SK-N-SH (cell line): ENCODE results near the gene LONP2. TPM values are rescaled to one million over a fixed set of nuclear protein-coding genes. Genes with fewer than 3 reads are reported as not detected.

ENCODE experiments used
- CTCF ChIA-PET: fragments of 300-600, 350-600 bp; formaldehyde crosslinking; extraction: SDS; loops from one replicate; lab custom pipeline; 2021; lab: Yijun Ruan, JAX
- POLR2A ChIA-PET: fragments of 350-600 bp; sonication (Branson Sonifier 250); formaldehyde crosslinking; extraction: SDS; loops from one replicate; lab custom pipeline; 2020; ENCODE audit warnings: antibody characterized with exemption, inconsistent platforms; lab: Yijun Ruan, JAX
- DNase-seq: peaks from one replicate; pipeline ENCODE4 v3.0.0; 2012
- H2AFZ ChIP-seq: fragments of 200-600 bp; sonication (generic); 2 replicates; pipeline ENCODE4 v1.8.1; 2016; ENCODE audit warnings: antibody characterized with exemption, mild to moderate bottlenecking, low read depth
- H3F3A ChIP-seq: fragments of 200-600 bp; sonication (generic); replicated peaks from 2 replicates; pipeline ENCODE3; 2016; ENCODE audit warnings: antibody characterized with exemption, mild to moderate bottlenecking; ENCODE audit not compliant: insufficient read depth
- H3K27ac ChIP-seq, 2 experiments: fragments of 200-500 bp in 1 of 2; fragments of 200-600 bp in 1 of 2; sonication (Bioruptor generic) in 1 of 2; sonication (generic), shearing (Covaris generic) in 1 of 2; 2 replicates each; pipeline versions ENCODE4 v1.5.1 to v1.6.1; 2014 to 2016; ENCODE audit warnings: low read depth in 2 of 2, inconsistent platforms in 1 of 2, low read length in 1 of 2, mild to moderate bottlenecking in 1 of 2, mixed read lengths in 1 of 2
- H3K27me3 ChIP-seq: fragments of 200-600 bp; sonication (generic), shearing (Covaris generic); 2 replicates; pipeline ENCODE4 v1.6.1; 2016; ENCODE audit warnings: mixed run types; ENCODE audit not compliant: insufficient read depth
- H3K36me3 ChIP-seq, 2 experiments: fragments of 200-500 bp in 1 of 2; fragments of 200-600 bp in 1 of 2; sonication (Bioruptor generic) in 1 of 2; sonication (generic) in 1 of 2; replicated peaks in 1 of 2; 2 replicates each; pipeline versions ENCODE3 to v1.5.1; 2014 to 2016; ENCODE audit warnings: low read length in 1 of 2, mild to moderate bottlenecking in 1 of 2; ENCODE audit not compliant: insufficient read depth in 2 of 2, control insufficient read depth in 1 of 2
- H3K4me1 ChIP-seq, 2 experiments: fragments of 200-500 bp in 1 of 2; fragments of 200-600 bp in 1 of 2; sonication (Bioruptor generic) in 1 of 2; sonication (generic), shearing (Covaris generic) in 1 of 2; 2 replicates each; pipeline versions ENCODE4 v1.5.1 to v1.6.1; 2014 to 2016; ENCODE audit warnings: low read depth in 1 of 2, low read length in 1 of 2, mixed run types in 1 of 2; ENCODE audit not compliant: insufficient read depth in 2 of 2, control insufficient read depth in 1 of 2
- H3K4me2 ChIP-seq: fragments of 200-600 bp; sonication (generic), shearing (Covaris generic); 2 replicates; pipeline ENCODE4 v1.6.1; 2017; ENCODE audit warnings: mixed run types
- H3K4me3 ChIP-seq, 2 experiments: fragments of 200-500 bp in 1 of 2; fragments of 200-600 bp in 1 of 2; sonication (Bioruptor generic) in 1 of 2; sonication (generic), shearing (Covaris generic) in 1 of 2; 2 replicates each; pipeline versions ENCODE4 v1.5.1 to v1.8.1; 2014 to 2016; ENCODE audit warnings: low read depth in 2 of 2, inconsistent platforms in 1 of 2, low read length in 1 of 2, mild to moderate bottlenecking in 1 of 2, mixed read lengths in 1 of 2, moderate library complexity in 1 of 2
- H3K79me2 ChIP-seq: fragments of 200-600 bp; sonication (generic); 2 replicates; pipeline ENCODE4 v1.8.1; 2017; ENCODE audit warnings: mild to moderate bottlenecking; ENCODE audit not compliant: insufficient read depth
- H3K9ac ChIP-seq: fragments of 200-600 bp; sonication (generic); 2 replicates; pipeline ENCODE4 v1.6.1; 2017; ENCODE audit warnings: mixed run types
- H3K9me2 ChIP-seq: fragments of 200-600 bp; sonication (generic); 2 replicates; pipeline ENCODE4 v1.6.1; 2017; ENCODE audit warnings: mixed run types
- H3K9me3 ChIP-seq: fragments of 200-600 bp; sonication (generic); 2 replicates; pipeline ENCODE4 v1.6.1; 2017; ENCODE audit warnings: mixed run types, mild to moderate bottlenecking, moderate library complexity
- H4K20me1 ChIP-seq: fragments of 200-600 bp; sonication (generic); 2 replicates; pipeline ENCODE4 v1.6.1; 2017; ENCODE audit warnings: mild to moderate bottlenecking, mixed run types; ENCODE audit not compliant: insufficient read depth
- FOSL2 ChIP-seq: IDR thresholded peaks from 2 replicates; pipeline ENCODE4 v1.4.0; 2012; ENCODE audit warnings: low read depth, mild to moderate bottlenecking, moderate library complexity, borderline replicate concordance
- FOXM1 ChIP-seq: IDR thresholded peaks from 2 replicates; pipeline ENCODE4 v1.4.0; 2012; ENCODE audit warnings: low read depth, mild to moderate bottlenecking
- JUND ChIP-seq: IDR thresholded peaks from 2 replicates; pipeline ENCODE4 v1.4.0; 2012
- NRF1 ChIP-seq: IDR thresholded peaks from 2 replicates; pipeline ENCODE4 v1.6.1; 2012; ENCODE audit warnings: low read depth, mild to moderate bottlenecking, low read length
- POLR2AphosphoS5 ChIP-seq: IDR thresholded peaks from 2 replicates; pipeline ENCODE4 v1.6.1; 2012; ENCODE audit warnings: low read depth, low read length
- RFX5 ChIP-seq: IDR thresholded peaks from 2 replicates; pipeline ENCODE4 v1.6.1; 2012; ENCODE audit warnings: mild to moderate bottlenecking, improper control_type of control experiment, low read length
- RXRA ChIP-seq: IDR thresholded peaks from 2 replicates; pipeline ENCODE4 v1.4.0; 2012; ENCODE audit warnings: low read depth, mild to moderate bottlenecking, borderline replicate concordance
- TEAD4 ChIP-seq: IDR thresholded peaks from 2 replicates; pipeline ENCODE4 v1.4.0; 2012; ENCODE audit warnings: mild to moderate bottlenecking, borderline replicate concordance; ENCODE audit not compliant: insufficient read depth
- ZBTB33 ChIP-seq: IDR thresholded peaks from 2 replicates; pipeline ENCODE4 v1.4.0; 2012; ENCODE audit warnings: low read depth, borderline replicate concordance
- WGBS: methylation state at CpG from one replicate; pipeline ENCODE4 v1.1.6; 2017; ENCODE audit warnings: low lambda C conversion rate; 5-methylcytosine and 5-hydroxymethylcytosine counted together
- polyA plus RNA-seq, 3 experiments: library from polyadenylated mRNA; depleted of rRNA; stranded (reverse); fragments of >200 nt; gene quantifications; 2 replicates each; pipeline ENCODE4 v1.2.3, GENCODE V29; 2012
- TF ChIP-seq, protein P1 (sequence below): fragments of 200-600 bp; sonication (generic); IDR thresholded peaks from 2 replicates; pipeline ENCODE4 v1.6.1; 2017; ENCODE audit warnings: antibody characterized with exemption, mild to moderate bottlenecking, moderate library complexity

The LONP2 gene
- polyA plus RNA-seq, 1 of the 3 experiments (the other 2 are of a cell fraction): 22.4 TPM

- H3K79me2 ChIP-seq: no peaks in the 10 kb centered on the region
- no peaks in the 10 kb centered on the region for H3K4me1 ChIP-seq
- TF ChIP-seq ZBTB33 (no peak), RFX5 (no peak), FOSL2 (0 out of 2 replicates have a peak, but pooled peaks have one; percentile 15), TEAD4 (peak; percentile 34; the same call in 1 of the 2 replicates), JUND (no peak)
- TF ChIP-seq, protein P1, sequence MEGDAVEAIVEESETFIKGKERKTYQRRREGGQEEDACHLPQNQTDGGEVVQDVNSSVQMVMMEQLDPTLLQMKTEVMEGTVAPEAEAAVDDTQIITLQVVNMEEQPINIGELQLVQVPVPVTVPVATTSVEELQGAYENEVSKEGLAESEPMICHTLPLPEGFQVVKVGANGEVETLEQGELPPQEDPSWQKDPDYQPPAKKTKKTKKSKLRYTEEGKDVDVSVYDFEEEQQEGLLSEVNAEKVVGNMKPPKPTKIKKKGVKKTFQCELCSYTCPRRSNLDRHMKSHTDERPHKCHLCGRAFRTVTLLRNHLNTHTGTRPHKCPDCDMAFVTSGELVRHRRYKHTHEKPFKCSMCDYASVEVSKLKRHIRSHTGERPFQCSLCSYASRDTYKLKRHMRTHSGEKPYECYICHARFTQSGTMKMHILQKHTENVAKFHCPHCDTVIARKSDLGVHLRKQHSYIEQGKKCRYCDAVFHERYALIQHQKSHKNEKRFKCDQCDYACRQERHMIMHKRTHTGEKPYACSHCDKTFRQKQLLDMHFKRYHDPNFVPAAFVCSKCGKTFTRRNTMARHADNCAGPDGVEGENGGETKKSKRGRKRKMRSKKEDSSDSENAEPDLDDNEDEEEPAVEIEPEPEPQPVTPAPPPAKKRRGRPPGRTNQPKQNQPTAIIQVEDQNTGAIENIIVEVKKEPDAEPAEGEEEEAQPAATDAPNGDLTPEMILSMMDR: no peak
- TF ChIP-seq, all 33 proteins: peak for 2
- Histone ChIP-seq H3K9me2 (no peaks in the 10 kb centered on the region), H4K20me1 (no peaks in the 10 kb centered on the region), H3K36me3 (peaks cover 22 to 23% of the 10 kb centered on the region in 2 experiments), H3K27me3 (no peaks in the 10 kb centered on the region), H3F3A (peaks cover 6% of the 10 kb centered on the region), H2AFZ (no peak overlapping the region), H3K9ac (no peak overlapping the region), H3K27ac (peak overlapping the region in 1 of 2 experiments; percentile 21; a peak in 1 of 4 replicates), H3K4me3 (no peak overlapping the region), H3K9me3 (no peaks in the 10 kb centered on the region), H3K4me2 (no peak overlapping the region)
- CTCF ChIA-PET: interaction anchor here (1.2 to 1.3 kb wide), 2 partner anchors 17 to 294 kb away, joined by 4 to 5 read pairs; no protein-coding TSS in a partner anchor
- no peak for DNase-seq
- WGBS: 93% methylated on average over 3 of the region's 3 CpGs
- POLR2A ChIA-PET: no interaction called here
Measured at GRCh38 chr16:48335961-48336360, 91.9 kb downstream of the LONP2 start.

DNA sequence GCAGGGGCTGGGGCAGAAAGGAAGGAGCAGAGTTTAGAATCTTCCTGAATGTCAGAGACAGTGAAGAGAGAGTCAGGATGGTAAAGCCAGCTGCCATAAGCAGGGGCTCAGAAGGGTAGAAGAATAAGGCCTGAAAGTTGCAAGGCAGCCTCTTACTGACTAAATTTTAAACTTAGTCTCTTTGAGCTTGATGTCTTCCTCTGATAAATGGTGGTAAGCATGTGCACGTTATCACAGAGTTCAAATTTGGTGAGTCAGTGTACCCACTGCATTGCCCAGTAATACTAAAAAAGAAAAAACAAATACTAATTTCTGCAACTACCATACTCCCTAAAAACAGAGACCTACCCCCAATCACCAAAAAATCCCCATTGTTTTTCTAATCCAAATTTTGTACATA, 96.0 kb downstream of the LONP2 start:
- DNase-seq: no peak
- peaks cover 7% of the 10 kb centered on the region; the same call in 1 of the 2 replicates for H3K79me2 ChIP-seq
- no peaks in the 10 kb centered on the region for H3K27me3 ChIP-seq
- H3K9ac ChIP-seq: no peak overlapping the region
- CTCF ChIA-PET: interaction anchor here (0.5 to 1.1 kb wide), 2 partner anchors 283 to 290 kb away, joined by 3 to 4 read pairs; no protein-coding TSS in a partner anchor
- POLR2A ChIA-PET: no interaction called here
- H3K36me3 ChIP-seq: peaks cover 22 to 23% of the 10 kb centered on the region in 2 experiments
- WGBS: 96% methylated on average over 1 of the region's 1 CpG
- H2AFZ ChIP-seq: no peak overlapping the region
- no peak overlapping the region for H3K4me2 ChIP-seq
- H3K4me1 ChIP-seq: no peaks in the 10 kb centered on the region
- H3F3A ChIP-seq: peaks cover 6% of the 10 kb centered on the region
- H3K27ac ChIP-seq: no peak overlapping the region
- no peaks in the 10 kb centered on the region for H4K20me1 ChIP-seq
- H3K9me3 ChIP-seq: no peaks in the 10 kb centered on the region
- TF ChIP-seq NRF1: no peak
- TF ChIP-seq POLR2AphosphoS5: no peak
- TF ChIP-seq FOXM1: no peak
- no peak for TF ChIP-seq RXRA
- H3K9me2 ChIP-seq: no peaks in the 10 kb centered on the region
- no peak overlapping the region for H3K4me3 ChIP-seq
